Panc1 (cell line): ENCODE data around the gene ZKSCAN3. TPM values are rescaled to one million over a fixed set of nuclear protein-coding genes. Genes with fewer than 3 reads are reported as not detected.
"Not testable (repeated sequence)": the region's sequence is repeated elsewhere in the genome, so short reads cannot be mapped to it uniquely, and the experiment has no call there.

Experiments used
- ATAC-seq: fragments of 200-7000 bp; cut with Tn5 transposase; 2 replicates; pipeline ENCODE4 v1.9.1; 2020; ENCODE audit warnings: mild to moderate bottlenecking, moderate library complexity
- BruUV-seq: library from RNA; stranded (reverse); fragments of 400-500 nt; replicated peaks from 2 replicates; lab custom pipeline; 2021; lab: Mats Ljungman, UMichigan
- CTCF ChIA-PET: fragments of 300-600 bp; sonication (Branson Sonifier 250); formaldehyde crosslinking; loops from one replicate; lab custom pipeline; 2022; ENCODE audit warnings: antibody characterized with exemption; lab: Charles Lee
- POLR2A ChIA-PET: fragments of 300-600 bp; sonication (Branson Sonifier 250); formaldehyde crosslinking; loops from one replicate; lab custom pipeline; 2022; ENCODE audit warnings: antibody characterized with exemption; lab: Charles Lee
- DNase-seq: peaks from one replicate; pipeline ENCODE4 v3.0.0-alpha.2; 2010; ENCODE audit warnings: low read depth, low spot score
- H3K27ac ChIP-seq: 2 replicates; pipeline ENCODE4 v1.5.1; 2011; ENCODE audit warnings: mild to moderate bottlenecking, low read length, inconsistent platforms
- H3K27me3 ChIP-seq: fragments of 200-500 bp; sonication (Bioruptor generic); 2 replicates; pipeline ENCODE4 v1.6.0; 2014; ENCODE audit warnings: low read length, inconsistent platforms; ENCODE audit not compliant: control insufficient read depth, insufficient read depth
- H3K36me3 ChIP-seq: fragments of 200-500 bp; sonication (Bioruptor generic); 2 replicates; pipeline ENCODE4 v1.5.1; 2014; ENCODE audit warnings: inconsistent platforms, mild to moderate bottlenecking, low read length, moderate library complexity; ENCODE audit not compliant: control insufficient read depth, insufficient read depth
- H3K4me1 ChIP-seq: 2 replicates; pipeline ENCODE4 v1.5.1; 2011; ENCODE audit warnings: inconsistent platforms, mild to moderate bottlenecking, low read length, moderate library complexity; ENCODE audit not compliant: control insufficient read depth, insufficient read depth
- H3K4me3 ChIP-seq, 2 experiments: 2 replicates each; pipeline ENCODE4 v1.5.1; 2011 to 2012; ENCODE audit warnings: low read depth in 2 of 2, low read length in 2 of 2, mild to moderate bottlenecking in 2 of 2, inconsistent platforms in 1 of 2, moderate library complexity in 1 of 2
- H3K9me3 ChIP-seq: fragments of 200-500 bp; sonication (Bioruptor generic); 2 replicates; pipeline ENCODE4 v1.5.1; 2014; ENCODE audit warnings: low read depth, mild to moderate bottlenecking, inconsistent platforms, low read length, moderate library complexity; ENCODE audit not compliant: control insufficient read depth, insufficient read depth
- CTCF ChIP-seq: fragments of 450-650 bp; IDR thresholded peaks from 2 replicates; pipeline ENCODE4 v1.5.1; 2017; ENCODE audit warnings: mild to moderate bottlenecking
- POLR2AphosphoS5 ChIP-seq: IDR thresholded peaks from 2 replicates; pipeline ENCODE4 v1.6.1; 2012; ENCODE audit warnings: mild to moderate bottlenecking, low read depth, low read length, moderate library complexity
- REST ChIP-seq, 2 experiments: IDR thresholded peaks; 2 replicates each; pipeline ENCODE4 v1.6.1; 2011 to 2012; ENCODE audit warnings: low read depth in 2 of 2, control low read depth in 1 of 2, low read length in 1 of 2, mild to moderate bottlenecking in 1 of 2, moderate library complexity in 1 of 2; ENCODE audit not compliant: insufficient read depth in 1 of 2
- SIN3A ChIP-seq: IDR thresholded peaks from 2 replicates; pipeline ENCODE4 v1.6.1; 2012; ENCODE audit warnings: low read depth, mild to moderate bottlenecking, low read length, moderate library complexity, borderline replicate concordance; ENCODE audit not compliant: insufficient read depth
- TCF7L2 ChIP-seq: IDR thresholded peaks from 2 replicates; pipeline ENCODE4 v1.6.1; 2011; ENCODE audit warnings: mild to moderate bottlenecking, low read depth, low read length, inconsistent platforms
- in situ Hi-C: cut with HindIII; loops from 2 replicates; pipeline ENCODE4 v1.10.0; 2016; ENCODE audit warnings: low sequenced_read_pairs, low pct_unique_long_range_greater_than_20kb
- intact Hi-C: fragments of 100-400 bp; cut with micrococcal nuclease; formaldehyde crosslinking; loops from one replicate; pipeline ENCODE4 v1.10.0; 2022; ENCODE audit not compliant: unreplicated experiment
- total RNA-seq: library from RNA; stranded (reverse); gene quantifications from one replicate; pipeline ENCODE4 v1.2.1, GENCODE V29; 2021; ENCODE audit not compliant: unreplicated experiment

ZKSCAN3 gene
- total RNA-seq, 1 experiment from 2014 or later: 7.0 TPM

DNA sequence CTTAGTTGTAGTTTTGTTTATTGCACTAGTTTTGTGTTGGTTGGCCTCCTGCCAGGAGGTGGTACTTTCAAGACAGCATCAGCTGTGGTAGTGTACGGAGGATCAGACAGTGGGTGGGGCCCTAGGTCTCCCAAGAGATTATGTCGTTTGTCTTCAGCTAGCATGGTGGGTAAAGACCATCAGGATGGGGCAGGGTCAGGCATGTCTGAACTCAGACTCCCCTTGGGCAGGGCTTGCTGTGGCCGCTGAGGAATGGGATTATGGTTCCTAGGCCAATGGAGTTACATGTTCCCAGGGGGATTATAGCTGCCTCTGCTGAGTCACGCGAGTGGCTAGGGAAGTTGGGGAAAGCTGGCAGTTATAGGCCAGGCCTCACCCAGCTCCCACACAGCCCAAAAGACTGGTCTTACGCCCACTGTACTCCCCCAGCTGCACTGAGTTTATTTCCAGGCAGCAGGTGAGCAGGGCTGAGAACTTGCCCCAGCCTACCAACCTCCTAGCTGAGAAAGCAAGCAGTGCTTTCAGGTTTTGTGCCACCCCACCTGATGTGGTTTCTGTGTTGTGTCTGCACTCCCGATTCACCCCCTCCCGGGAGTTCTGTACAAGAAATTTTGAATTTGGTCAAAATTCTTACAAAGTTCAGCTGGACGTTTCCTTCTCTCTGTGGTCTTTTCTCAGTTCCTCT lies 38.5 kb upstream of the ZKSCAN3 start:
- Histone ChIP-seq H3K27ac (no peak overlapping the region), H3K9me3 (no peaks in the 10 kb centered on the region), H3K27me3 (no peaks in the 10 kb centered on the region), H3K36me3 (no peaks in the 10 kb centered on the region), H3K4me3 (no peak overlapping the region), H3K4me1 (no peaks in the 10 kb centered on the region)
- TF ChIP-seq CTCF (no peak), POLR2AphosphoS5 (no peak)
- DNase-seq (no peak), ATAC-seq (no peak)
- intact Hi-C loops: no loop called here
- no TSS peak for BruUV-seq
- CTCF ChIA-PET: no interaction called here
- in situ Hi-C loops: no loop called here
- POLR2A ChIA-PET: no interaction called here

DNA sequence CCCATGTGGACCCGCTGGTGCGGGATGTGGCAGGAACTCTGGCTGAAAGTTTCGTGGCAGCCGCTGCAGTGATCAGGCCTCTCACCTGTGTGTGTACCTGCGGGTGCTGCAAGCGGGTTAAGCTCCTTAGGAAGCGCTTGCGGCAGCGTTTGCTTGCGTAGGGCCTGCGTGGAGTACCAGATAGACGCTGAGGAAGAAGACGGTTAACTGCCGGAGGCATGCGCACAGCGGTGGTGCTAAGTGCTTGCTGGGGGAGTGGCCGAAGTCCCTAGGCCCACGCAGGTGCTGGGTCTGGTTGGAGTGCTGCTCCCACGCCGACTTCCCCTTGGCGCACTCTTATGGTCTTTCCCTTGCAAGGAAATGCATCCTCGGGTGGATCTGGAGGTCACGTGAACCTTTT lies 36.8 kb upstream of the ZKSCAN3 start:
- Histone ChIP-seq H3K4me1 (no peaks in the 10 kb centered on the region), H3K27ac (no peak overlapping the region), H3K9me3 (no peaks in the 10 kb centered on the region), H3K36me3 (no peaks in the 10 kb centered on the region), H3K4me3 (no peak overlapping the region), H3K27me3 (no peaks in the 10 kb centered on the region)
- ChIA-PET CTCF (no interaction called here), POLR2A (no interaction called here)
- in situ Hi-C loops: no loop called here
- BruUV-seq: no TSS peak
- intact Hi-C loops: no loop called here
- TF ChIP-seq TCF7L2 (no peak), POLR2AphosphoS5 (no peak), SIN3A (no peak)
- ATAC-seq (no peak), DNase-seq (no peak)

DNA sequence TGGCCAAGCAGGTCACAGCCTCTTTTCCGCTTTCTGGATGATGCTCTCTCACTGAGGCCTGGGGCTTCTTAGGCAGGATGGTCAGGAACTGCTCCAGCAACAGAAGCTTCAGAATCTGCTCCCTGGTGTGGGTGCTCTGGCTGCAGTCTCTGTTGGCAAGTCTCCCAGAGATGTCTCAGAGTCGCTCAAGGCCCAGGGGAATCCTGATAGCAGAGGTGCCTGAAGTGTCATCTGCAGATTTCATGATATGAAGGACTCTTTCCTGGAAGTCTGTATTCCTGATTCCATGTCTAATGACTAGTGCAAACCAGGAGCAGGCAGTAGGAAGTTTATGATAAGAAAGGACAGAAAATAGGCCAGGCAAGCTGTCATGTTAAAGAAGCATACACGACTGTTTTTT lies 34.1 kb upstream of the ZKSCAN3 start:
- DNase-seq: no peak
- ATAC-seq: no peak
- H3K27ac ChIP-seq: no peak overlapping the region
- in situ Hi-C loops (no loop called here), intact Hi-C loops (no loop called here)
- no peaks in the 10 kb centered on the region; the same call in 1 of the 2 replicates for H3K4me1 ChIP-seq
- ChIA-PET CTCF (no interaction called here), POLR2A (no interaction called here)
- H3K9me3 ChIP-seq: no peaks in the 10 kb centered on the region; the same call in 1 of the 2 replicates
- no peaks in the 10 kb centered on the region for H3K36me3 ChIP-seq
- H3K27me3 ChIP-seq: no peaks in the 10 kb centered on the region
- no peak overlapping the region for H3K4me3 ChIP-seq
- TF ChIP-seq REST (IDR thresholded peaks at IDR 0.05; ENCODE audit: insufficient read depth in 1 of 2, low read depth in 2 of 2, low read length in 1 of 2): no peak
- TF ChIP-seq CTCF: no peak
- TF ChIP-seq SIN3A: no peak
- no peak for TF ChIP-seq TCF7L2
- no peak for TF ChIP-seq POLR2AphosphoS5
- no TSS peak for BruUV-seq

DNA sequence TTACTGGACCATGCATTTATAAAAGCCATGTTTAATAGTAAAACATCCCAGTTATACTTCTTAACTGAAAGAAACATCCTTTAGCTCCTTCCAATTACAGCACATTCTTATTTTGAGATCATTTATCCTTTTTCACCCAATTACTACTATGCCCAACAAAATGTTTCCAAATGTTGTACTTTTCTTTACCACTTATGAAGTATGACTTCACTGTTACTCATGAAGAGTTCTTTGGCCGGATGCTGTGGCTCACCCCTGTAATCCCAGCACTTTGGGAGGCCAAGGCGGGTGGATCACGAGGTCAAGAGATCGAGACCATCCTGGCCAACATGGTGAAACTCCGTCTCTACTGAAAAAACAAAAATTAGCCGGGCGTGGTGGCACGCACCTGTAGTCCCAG lies 31.9 kb upstream of the ZKSCAN3 start:
- intact Hi-C loops, H3K4me3 ChIP-seq, H3K36me3 ChIP-seq, DNase-seq, H3K27me3 ChIP-seq, H3K27ac ChIP-seq, CTCF ChIA-PET, ATAC-seq, H3K9me3 ChIP-seq, POLR2A ChIA-PET, BruUV-seq, H3K4me1 ChIP-seq, in situ Hi-C loops: not testable (repeated sequence)
